Right forelimb (tissue), 1 donor: ENCODE measurements around the gene ERAL1.
"Not testable (repeated sequence)": the region's sequence is repeated elsewhere in the genome, so short reads cannot be mapped to it uniquely, and the experiment has no call there.

Experiments used
- DNase-seq: peaks from one replicate; pipeline ENCODE4 v3.0.0-alpha.2; 2018

The ERAL1 gene

GRCh38 chr17:28855336-28855679, 492 bp downstream of the ERAL1 start:
- DNase-seq, result no peak

GRCh38 chr17:28856028-28856574, 1.3 kb downstream of the ERAL1 start:
- no peak for DNase-seq

GRCh38 chr17:28857905-28858800, 3.3 kb downstream of the ERAL1 start:
- no peak for DNase-seq

- DNase-seq, result no peak
Observed at GRCh38 chr17:28858801-28859355, 4.1 kb downstream of the ERAL1 start.

- no peak for DNase-seq
Observed at GRCh38 chr17:28860363-28860808, 5.6 kb downstream of the ERAL1 start.

GRCh38 chr17:28861393-28862203, 6.8 kb downstream of the ERAL1 start:
- DNase-seq, result no peak

- DNase-seq, result no peak
Observed at GRCh38 chr17:28862561-28862960, 7.7 kb downstream of the ERAL1 start.

- DNase-seq, result no peak
Observed at GRCh38 chr17:28863953-28864352, 9.1 kb downstream of the ERAL1 start.

GRCh38 chr17:28864991-28865849, 10.4 kb downstream of the ERAL1 start:
- DNase-seq, result no peak

- DNase-seq, result no peak
Observed at GRCh38 chr17:28865946-28866752, 11.3 kb downstream of the ERAL1 start.

- DNase-seq, result no peak
Observed at GRCh38 chr17:28867276-28867675, 12.5 kb downstream of the ERAL1 start.

GRCh38 chr17:28871056-28871579, 16.3 kb downstream of the ERAL1 start:
- no peak for DNase-seq

- DNase-seq, result no peak
Observed at GRCh38 chr17:28873839-28874238, 19.0 kb downstream of the ERAL1 start.

- DNase-seq, result no peak
Observed at GRCh38 chr17:28874750-28875149, 19.9 kb downstream of the ERAL1 start.

- DNase-seq, result no peak
Observed at GRCh38 chr17:28875848-28876550, 21.2 kb downstream of the ERAL1 start.

- DNase-seq, result not testable (repeated sequence)
Observed at GRCh38 chr17:28877150-28877711, 22.4 kb downstream of the ERAL1 start.

GRCh38 chr17:28878158-28878910, 23.5 kb downstream of the ERAL1 start:
- DNase-seq, result no peak

GRCh38 chr17:28878981-28879380, 24.2 kb downstream of the ERAL1 start:
- DNase-seq, result no peak

- no peak for DNase-seq
Observed at GRCh38 chr17:28879886-28880571, 25.2 kb downstream of the ERAL1 start.
